H9 (cell line): ENCODE measurements around the gene ADCY5. TPM values are rescaled to one million over a fixed set of nuclear protein-coding genes. Genes with fewer than 3 reads are reported as not detected.
A peak's percentile ranks its signal among the peaks of the same experiment; 100 is the strongest.

Experiments used
- DNase-seq: peaks from one replicate; pipeline ENCODE4 v3.0.0-alpha.2; 2017
- H2AFZ ChIP-seq: one replicate; pipeline ENCODE4 v1.6.1; 2013; ENCODE audit warnings: mild to moderate bottlenecking, low read length, control low read depth, moderate library complexity
- H2AK5ac ChIP-seq: 2 replicates; pipeline ENCODE4 v1.6.1; 2013; ENCODE audit warnings: low read length, control low read depth, mixed read lengths; ENCODE audit not compliant: insufficient read length
- H2BK120ac ChIP-seq: one replicate; pipeline ENCODE4 v1.6.1; 2013; ENCODE audit warnings: low read depth, mild to moderate bottlenecking, low read length, control low read depth, inconsistent platforms; ENCODE audit not compliant: poor library complexity, severe bottlenecking
- H2BK12ac ChIP-seq: 2 replicates; pipeline ENCODE4 v1.6.1; 2013; ENCODE audit warnings: low read length, control low read depth, mixed read lengths, low read depth; ENCODE audit not compliant: insufficient read length
- H2BK15ac ChIP-seq: 2 replicates; pipeline ENCODE4 v1.6.1; 2013; ENCODE audit warnings: low read depth, low read length, control low read depth
- H2BK20ac ChIP-seq: one replicate; pipeline ENCODE4 v1.6.1; 2013; ENCODE audit warnings: low read depth, mild to moderate bottlenecking, low read length, control low read depth, inconsistent platforms; ENCODE audit not compliant: poor library complexity, severe bottlenecking
- H2BK5ac ChIP-seq: 2 replicates; pipeline ENCODE4 v1.6.1; 2013; ENCODE audit warnings: low read length, control low read depth, mixed read lengths; ENCODE audit not compliant: insufficient read length
- H3K14ac ChIP-seq: 2 replicates; pipeline ENCODE4 v1.6.1; 2013; ENCODE audit warnings: low read length, control low read depth; ENCODE audit not compliant: insufficient read depth
- H3K18ac ChIP-seq: 2 replicates; pipeline ENCODE4 v1.6.1; 2013; ENCODE audit warnings: low read depth, mild to moderate bottlenecking, mixed read lengths, low read length, control low read depth; ENCODE audit not compliant: insufficient read length
- H3K23ac ChIP-seq: 2 replicates; pipeline ENCODE4 v1.6.1; 2013; ENCODE audit warnings: low read length, control low read depth, mixed read lengths, low read depth; ENCODE audit not compliant: insufficient read length
- H3K23me2 ChIP-seq: 2 replicates; pipeline ENCODE4 v1.6.1; 2013; ENCODE audit warnings: low read depth, mild to moderate bottlenecking, mixed read lengths, low read length, control low read depth; ENCODE audit not compliant: insufficient read length, poor library complexity, severe bottlenecking
- H3K27ac ChIP-seq: 2 replicates; pipeline ENCODE4 v1.5.1; 2013; ENCODE audit warnings: low read length, control low read depth, mixed read lengths, low read depth; ENCODE audit not compliant: insufficient read length
- H3K27me3 ChIP-seq: 2 replicates; pipeline ENCODE4 v1.6.1; 2013; ENCODE audit warnings: low read length, control low read depth, inconsistent platforms; ENCODE audit not compliant: insufficient read depth
- H3K4ac ChIP-seq: 2 replicates; pipeline ENCODE4 v1.6.1; 2013; ENCODE audit warnings: low read depth, mild to moderate bottlenecking, control low read depth, inconsistent platforms, low read length, moderate library complexity
- H3K4me1 ChIP-seq: 2 replicates; pipeline ENCODE4 v1.6.1; 2013; ENCODE audit warnings: low read length, control low read depth, inconsistent platforms; ENCODE audit not compliant: insufficient read depth
- H3K4me2 ChIP-seq: 2 replicates; pipeline ENCODE4 v1.6.1; 2013; ENCODE audit warnings: low read length, control low read depth, mixed read lengths; ENCODE audit not compliant: insufficient read length, insufficient read depth
- H3K56ac ChIP-seq: 2 replicates; pipeline ENCODE4 v1.6.1; 2013; ENCODE audit warnings: low read depth, mild to moderate bottlenecking, mixed read lengths, low read length, control low read depth; ENCODE audit not compliant: insufficient read length
- H3K79me1 ChIP-seq: 2 replicates; pipeline ENCODE4 v1.6.1; 2013; ENCODE audit warnings: low read depth, mild to moderate bottlenecking, moderate library complexity, low read length, control low read depth, inconsistent platforms; ENCODE audit not compliant: insufficient read depth, poor library complexity, severe bottlenecking
- H3K79me2 ChIP-seq: 2 replicates; pipeline ENCODE4 v1.6.1; 2013; ENCODE audit warnings: low read length, control low read depth, inconsistent platforms; ENCODE audit not compliant: insufficient read depth
- H3K9ac ChIP-seq: 2 replicates; pipeline ENCODE4 v1.6.1; 2013; ENCODE audit warnings: low read length, control low read depth, mixed read lengths; ENCODE audit not compliant: insufficient read length; ENCODE audit errors: extremely low read depth
- H3K9me3 ChIP-seq: one replicate; pipeline ENCODE4 v1.6.1; 2013; ENCODE audit warnings: low read depth, low read length, inconsistent platforms; ENCODE audit not compliant: control insufficient read depth
- H3T11ph ChIP-seq: one replicate; pipeline ENCODE4 v1.6.1; 2013; ENCODE audit warnings: mild to moderate bottlenecking, low read length, control low read depth, inconsistent platforms
- H4K20me1 ChIP-seq: one replicate; pipeline ENCODE4 v1.6.1; 2013; ENCODE audit not compliant: control insufficient read depth, insufficient read length, insufficient read depth
- H4K5ac ChIP-seq: 2 replicates; pipeline ENCODE4 v1.6.1; 2013; ENCODE audit warnings: low read depth, mild to moderate bottlenecking, mixed read lengths, low read length, control low read depth; ENCODE audit not compliant: insufficient read length
- H4K8ac ChIP-seq: replicated peaks from 2 replicates; pipeline ENCODE4 v1.6.1; 2013; ENCODE audit warnings: low read length, control low read depth, mixed read lengths, low read depth; ENCODE audit not compliant: insufficient read length
- H4K91ac ChIP-seq: 2 replicates; pipeline ENCODE4 v1.6.1; 2013; ENCODE audit warnings: low read depth, mild to moderate bottlenecking, moderate library complexity, mixed read lengths, low read length, control low read depth; ENCODE audit not compliant: insufficient read length
- H3K27ac Mint-ChIP-seq, 3 experiments: 2 replicates in 2 of 3; 3 replicates in 1 of 3; pipeline ENCODE4 v1.8.0; 2020 to 2021; ENCODE audit warnings: mixed read lengths in 3 of 3, mild to moderate bottlenecking in 1 of 3, moderate library complexity in 1 of 3
- H3K27me3 Mint-ChIP-seq: 2 replicates; pipeline ENCODE4 v1.8.0; 2021; ENCODE audit warnings: low read depth, mild to moderate bottlenecking, moderate library complexity, mixed read lengths
- H3K36me3 Mint-ChIP-seq, 3 experiments: 2 replicates in 2 of 3; 3 replicates in 1 of 3; pipeline ENCODE4 v1.8.0; 2020 to 2021; ENCODE audit warnings: low read depth in 3 of 3, mixed read lengths in 3 of 3; ENCODE audit not compliant: insufficient read depth in 1 of 3
- H3K4me1 Mint-ChIP-seq, 2 experiments: 2 replicates each; pipeline ENCODE4 v1.8.0; 2020; ENCODE audit warnings: mixed read lengths in 2 of 2
- H3K4me3 Mint-ChIP-seq, 2 experiments: 2 replicates in 1 of 2; 3 replicates in 1 of 2; pipeline ENCODE4 v1.8.0; 2020 to 2021; ENCODE audit warnings: mild to moderate bottlenecking in 2 of 2, mixed read lengths in 2 of 2, moderate library complexity in 1 of 2
- H3K9me3 Mint-ChIP-seq, 2 experiments: 2 replicates in 1 of 2; 3 replicates in 1 of 2; pipeline ENCODE4 v1.8.0; 2020; ENCODE audit warnings: mild to moderate bottlenecking in 2 of 2, mixed read lengths in 2 of 2, moderate library complexity in 1 of 2
- WGBS: extraction: QIAGEN DNeasy Blood & Tissue Kit; methylation state at CpG from one replicate; pipeline ENCODE4 v1.1.7; 2013; ENCODE audit warnings: missing lambda C conversion rate, low lambda C conversion rate, mixed read lengths; ENCODE audit not compliant: insufficient read length; ENCODE audit errors: extremely low coverage; 5-methylcytosine and 5-hydroxymethylcytosine counted together
- total RNA-seq: library from RNA; stranded (reverse); gene quantifications from 2 replicates; pipeline ENCODE4 v1.2.1, GENCODE V29; 2021
- TF ChIP-seq, protein P1 (sequence below): fragments of 200-600 bp; sonication (generic); conservative IDR thresholded peaks from 3 replicates; pipeline ENCODE4 v1.8.0; 2021; ENCODE audit warnings: antibody characterized with exemption, mild to moderate bottlenecking

Gene ADCY5
- total RNA-seq, 1 experiment from 2014 or later = 5.0 TPM

DNA sequence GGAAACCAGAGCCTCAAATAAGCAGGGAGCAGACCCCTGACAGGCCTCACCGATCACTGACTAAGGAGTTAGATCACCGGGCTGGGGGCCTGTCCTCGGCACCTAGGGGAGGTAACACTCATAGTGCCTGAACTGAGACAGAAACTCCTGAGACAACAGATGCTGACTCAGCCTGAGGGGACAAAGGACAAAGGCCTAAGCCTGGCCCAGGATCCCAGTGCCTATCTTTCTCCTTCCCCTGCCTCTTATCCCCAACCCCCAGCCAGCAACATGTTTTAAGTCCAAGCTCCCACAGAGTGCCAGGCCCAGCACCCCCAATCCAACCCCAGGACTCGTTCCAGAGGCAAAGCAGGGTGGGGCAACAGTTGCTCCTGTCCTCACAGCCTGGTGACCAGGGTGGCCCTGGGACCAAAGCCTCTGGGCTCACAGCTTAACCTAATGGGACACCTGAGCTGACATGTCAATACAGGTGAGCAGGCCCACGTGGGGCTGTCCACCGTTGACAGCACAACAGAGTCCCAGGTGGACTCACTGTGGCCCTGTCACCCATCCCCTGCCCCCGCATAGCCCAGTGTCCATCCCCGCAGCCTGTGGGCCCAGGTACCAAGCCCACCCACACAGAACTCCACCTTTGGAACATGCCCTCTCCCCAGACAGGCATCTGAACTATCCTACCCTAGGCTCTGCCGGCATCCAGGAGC lies 37.4 kb downstream of the ADCY5 start:
- Histone ChIP-seq H3K79me1 (no peaks in the 10 kb centered on the region), H3K9me3 (no peaks in the 10 kb centered on the region), H2AFZ (no peak overlapping the region), H3K4me2 (no peak overlapping the region), H3K14ac (no peak overlapping the region), H2BK15ac (no peak overlapping the region), H3K4me1 (peaks cover 2% of the 10 kb centered on the region), H2AK5ac (no peak overlapping the region), H2BK120ac (no peak overlapping the region), H3K4ac (no peak overlapping the region), H3K23ac (no peak overlapping the region), H3K27me3 (no peaks in the 10 kb centered on the region), H3T11ph (no peak overlapping the region), H2BK20ac (no peak overlapping the region), H3K56ac (no peak overlapping the region), H3K79me2 (no peaks in the 10 kb centered on the region), H3K27ac (no peak overlapping the region), H3K9ac (no peak overlapping the region), H2BK12ac (no peak overlapping the region), H3K18ac (no peak overlapping the region), H2BK5ac (no peak overlapping the region), H3K23me2 (peaks cover 4% of the 10 kb centered on the region), H4K5ac (no peak overlapping the region), H4K8ac (no peak overlapping the region), H4K20me1 (no peaks in the 10 kb centered on the region), H4K91ac (no peak overlapping the region)
- Mint-ChIP-seq H3K4me1 (peaks cover 10 to 42% of the 10 kb centered on the region in 2 experiments), H3K27ac (peak overlapping the region in 2 of 3 experiments; percentile 32 to 85; a peak in 2 of 7 replicates), H3K36me3 (no peaks in the 10 kb centered on the region; a peak in 1 of 7 replicates), H3K27me3 (peaks cover 2% of the 10 kb centered on the region; the same call in 1 of the 2 replicates), H3K4me3 (no peak overlapping the region), H3K9me3 (no peaks in the 10 kb centered on the region)
- no peak for DNase-seq
- TF ChIP-seq, protein P1, sequence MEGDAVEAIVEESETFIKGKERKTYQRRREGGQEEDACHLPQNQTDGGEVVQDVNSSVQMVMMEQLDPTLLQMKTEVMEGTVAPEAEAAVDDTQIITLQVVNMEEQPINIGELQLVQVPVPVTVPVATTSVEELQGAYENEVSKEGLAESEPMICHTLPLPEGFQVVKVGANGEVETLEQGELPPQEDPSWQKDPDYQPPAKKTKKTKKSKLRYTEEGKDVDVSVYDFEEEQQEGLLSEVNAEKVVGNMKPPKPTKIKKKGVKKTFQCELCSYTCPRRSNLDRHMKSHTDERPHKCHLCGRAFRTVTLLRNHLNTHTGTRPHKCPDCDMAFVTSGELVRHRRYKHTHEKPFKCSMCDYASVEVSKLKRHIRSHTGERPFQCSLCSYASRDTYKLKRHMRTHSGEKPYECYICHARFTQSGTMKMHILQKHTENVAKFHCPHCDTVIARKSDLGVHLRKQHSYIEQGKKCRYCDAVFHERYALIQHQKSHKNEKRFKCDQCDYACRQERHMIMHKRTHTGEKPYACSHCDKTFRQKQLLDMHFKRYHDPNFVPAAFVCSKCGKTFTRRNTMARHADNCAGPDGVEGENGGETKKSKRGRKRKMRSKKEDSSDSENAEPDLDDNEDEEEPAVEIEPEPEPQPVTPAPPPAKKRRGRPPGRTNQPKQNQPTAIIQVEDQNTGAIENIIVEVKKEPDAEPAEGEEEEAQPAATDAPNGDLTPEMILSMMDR = no peak
- WGBS = no CpG with 5 or more reads among the region's 9 CpGs
